H1 (cell line): ENCODE measurements around the gene RAPH1. TPM values are rescaled to one million over a fixed set of nuclear protein-coding genes. Genes with fewer than 3 reads are reported as not detected.

Experiments used
- CTCF ChIA-PET: fragments of 300-600 bp; sonication (Branson Sonifier 250); formaldehyde crosslinking; loops from one replicate; lab custom pipeline; 2021; ENCODE audit not compliant: partially characterized antibody; lab: Charles Lee
- POLR2A ChIA-PET: fragments of 300-600 bp; sonication (Branson Sonifier 250); formaldehyde crosslinking; loops from one replicate; lab custom pipeline; 2021; ENCODE audit warnings: inconsistent platforms; ENCODE audit not compliant: partially characterized antibody; lab: Charles Lee
- DNase-seq, 2 experiments: peaks; one replicate each; pipeline versions ENCODE4 v3.0.0 to v3.0.0-alpha.2; 2010 to 2022; ENCODE audit warnings: low spot score in 2 of 2, low read depth in 1 of 2, mixed read lengths in 1 of 2
- FAIRE-seq: peaks from 2 replicates; lab custom pipeline; 2011; peaks lifted over from hg19 to GRCh38; lab: Jason Lieb, UNC
- H2AFZ ChIP-seq: 2 replicates; pipeline ENCODE4 v1.8.1; 2012; ENCODE audit warnings: low read length, inconsistent platforms
- H2AK5ac ChIP-seq: 2 replicates; pipeline ENCODE4 v1.6.1; 2013; ENCODE audit warnings: low read depth, low read length
- H2BK120ac ChIP-seq: replicated peaks from 2 replicates; pipeline ENCODE3; 2013; ENCODE audit warnings: low read depth, low read length, inconsistent platforms
- H2BK12ac ChIP-seq: 2 replicates; pipeline ENCODE4 v1.6.1; 2013; ENCODE audit warnings: low read depth, low read length
- H2BK15ac ChIP-seq: 2 replicates; pipeline ENCODE4 v1.6.1; 2013; ENCODE audit warnings: low read length
- H2BK20ac ChIP-seq: 2 replicates; pipeline ENCODE4 v1.6.1; 2013; ENCODE audit warnings: low read length
- H2BK5ac ChIP-seq: 2 replicates; pipeline ENCODE4 v1.6.1; 2013; ENCODE audit warnings: low read depth, low read length
- H3K14ac ChIP-seq: 2 replicates; pipeline ENCODE4 v1.6.1; 2013; ENCODE audit warnings: inconsistent platforms; ENCODE audit not compliant: insufficient read length
- H3K18ac ChIP-seq: 2 replicates; pipeline ENCODE4 v1.6.1; 2013; ENCODE audit warnings: low read length; ENCODE audit errors: extremely low read depth
- H3K23ac ChIP-seq: 2 replicates; pipeline ENCODE4 v1.6.1; 2013; ENCODE audit warnings: inconsistent platforms; ENCODE audit not compliant: insufficient read length
- H3K23me2 ChIP-seq: 2 replicates; pipeline ENCODE4 v1.6.1; 2013; ENCODE audit warnings: low read depth, low read length
- H3K27ac ChIP-seq: 2 replicates; pipeline ENCODE4 v1.6.1; 2011; ENCODE audit warnings: low read depth, low read length, inconsistent platforms
- H3K27me3 ChIP-seq, 4 experiments: replicated peaks in 1 of 4; 1 replicate in 1 of 4; 2 replicates in 3 of 4; pipeline versions ENCODE4 v1.6.1 to v1.8.1; 2011 to 2013; ENCODE audit warnings: low read length in 3 of 4, mild to moderate bottlenecking in 3 of 4, inconsistent platforms in 2 of 4, mixed read lengths in 2 of 4, moderate library complexity in 1 of 4; ENCODE audit not compliant: control insufficient read depth in 3 of 4, insufficient read depth in 3 of 4; ENCODE audit errors: extremely low read depth in 1 of 4
- H3K36me3 ChIP-seq, 4 experiments: 2 replicates each; pipeline versions ENCODE4 v1.6.1 to v1.8.1; 2011 to 2013; ENCODE audit warnings: mild to moderate bottlenecking in 4 of 4, low read length in 3 of 4, moderate library complexity in 2 of 4, control low read depth in 1 of 4, inconsistent platforms in 1 of 4; ENCODE audit not compliant: insufficient read depth in 4 of 4, control insufficient read depth in 2 of 4
- H3K4ac ChIP-seq: replicated peaks from 2 replicates; pipeline ENCODE3; 2013; ENCODE audit warnings: low read length, low read depth, mixed read lengths, inconsistent platforms; ENCODE audit not compliant: insufficient read length
- H3K4me1 ChIP-seq, 4 experiments: replicated peaks in 1 of 4; 1 replicate in 1 of 4; 2 replicates in 3 of 4; pipeline versions ENCODE4 v1.6.1 to v1.8.1; 2011 to 2013; ENCODE audit warnings: low read length in 3 of 4, inconsistent platforms in 2 of 4, mixed read lengths in 1 of 4; ENCODE audit not compliant: insufficient read depth in 4 of 4, control insufficient read depth in 3 of 4
- H3K4me2 ChIP-seq, 2 experiments: 2 replicates each; pipeline versions ENCODE4 v1.6.1 to v1.8.1; 2011 to 2013; ENCODE audit warnings: low read depth in 2 of 2, low read length in 2 of 2, control low read depth in 1 of 2, inconsistent platforms in 1 of 2, mild to moderate bottlenecking in 1 of 2; ENCODE audit not compliant: insufficient read depth in 1 of 2
- H3K4me3 ChIP-seq, 4 experiments: fragments of 200-600, 300-600 bp in 1 of 4; sonication (generic), shearing (Covaris generic), sonication (Bioruptor Twin) in 1 of 4; 2 replicates each; pipeline versions ENCODE4 v1.5.1 to v1.8.1; 2011 to 2016; ENCODE audit warnings: low read length in 4 of 4, low read depth in 3 of 4, control low read depth in 2 of 4, inconsistent platforms in 2 of 4, mild to moderate bottlenecking in 2 of 4, mixed read lengths in 1 of 4, moderate library complexity in 1 of 4; ENCODE audit not compliant: insufficient read depth in 2 of 4; ENCODE audit errors: extremely low read depth in 1 of 4
- H3K56ac ChIP-seq: replicated peaks from 2 replicates; pipeline ENCODE3; 2013; ENCODE audit warnings: low read depth, mild to moderate bottlenecking, mixed read lengths, low read length, inconsistent platforms; ENCODE audit not compliant: insufficient read length
- H3K79me1 ChIP-seq: 2 replicates; pipeline ENCODE4 v1.6.1; 2013; ENCODE audit warnings: low read depth, low read length, control low read depth
- H3K79me2 ChIP-seq, 2 experiments: 2 replicates each; pipeline versions ENCODE4 v1.6.1 to v1.8.1; 2012 to 2013; ENCODE audit warnings: low read length in 2 of 2, mild to moderate bottlenecking in 2 of 2, inconsistent platforms in 1 of 2; ENCODE audit not compliant: insufficient read depth in 2 of 2, control insufficient read depth in 1 of 2
- H3K9ac ChIP-seq, 4 experiments: replicated peaks in 1 of 4; 1 replicate in 1 of 4; 2 replicates in 3 of 4; pipeline versions ENCODE4 v1.6.1 to v1.8.1; 2011 to 2013; ENCODE audit warnings: low read depth in 3 of 4, low read length in 3 of 4, control low read depth in 2 of 4, mild to moderate bottlenecking in 2 of 4, moderate library complexity in 2 of 4, inconsistent platforms in 1 of 4; ENCODE audit errors: extremely low read depth in 1 of 4
- H3K9me3 ChIP-seq, 2 experiments: 2 replicates each; pipeline versions ENCODE4 v1.6.1 to v1.8.1; 2012 to 2013; ENCODE audit warnings: mild to moderate bottlenecking in 2 of 2, moderate library complexity in 2 of 2, control low read depth in 1 of 2, inconsistent platforms in 1 of 2, low read depth in 1 of 2, low read length in 1 of 2, mixed read lengths in 1 of 2; ENCODE audit not compliant: insufficient read depth in 2 of 2
- H4K20me1 ChIP-seq, 2 experiments: replicated peaks in 1 of 2; 2 replicates each; pipeline versions ENCODE3 to v1.8.1; 2011 to 2013; ENCODE audit warnings: inconsistent platforms in 2 of 2, low read length in 2 of 2, mild to moderate bottlenecking in 1 of 2; ENCODE audit not compliant: insufficient read depth in 2 of 2, control insufficient read depth in 1 of 2
- H4K5ac ChIP-seq: 2 replicates; pipeline ENCODE4 v1.6.1; 2013; ENCODE audit warnings: low read length, low read depth, mixed read lengths, inconsistent platforms; ENCODE audit not compliant: insufficient read length
- H4K8ac ChIP-seq: 2 replicates; pipeline ENCODE4 v1.8.0; 2013; ENCODE audit warnings: mild to moderate bottlenecking, moderate library complexity, low read length, inconsistent platforms; ENCODE audit not compliant: insufficient read depth; ENCODE audit errors: extremely low read depth
- H4K91ac ChIP-seq: replicated peaks from 2 replicates; pipeline ENCODE3; 2013; ENCODE audit warnings: low read length, mixed read lengths, inconsistent platforms; ENCODE audit not compliant: insufficient read length
- BACH1 ChIP-seq: IDR thresholded peaks from 2 replicates; pipeline ENCODE4 v1.6.1; 2012; ENCODE audit warnings: low read length, improper control_type of control experiment
- EP300 ChIP-seq, 2 experiments: IDR thresholded peaks; 1 replicate in 1 of 2; 2 replicates in 1 of 2; pipeline ENCODE4 v1.6.1; 2011 to 2012; ENCODE audit warnings: low read depth in 2 of 2, low read length in 2 of 2, mild to moderate bottlenecking in 2 of 2, borderline replicate concordance in 1 of 2, inconsistent platforms in 1 of 2, moderate library complexity in 1 of 2
- KDM4A ChIP-seq: IDR thresholded peaks from one replicate; pipeline ENCODE4 v1.7.1; 2012; ENCODE audit warnings: low read depth, mild to moderate bottlenecking, moderate library complexity, low read length, inconsistent platforms; ENCODE audit not compliant: severe bottlenecking
- NRF1 ChIP-seq: IDR thresholded peaks from 2 replicates; pipeline ENCODE4 v1.6.1; 2011; ENCODE audit warnings: mild to moderate bottlenecking, low read depth, low read length, improper control_type of control experiment
- RAD21 ChIP-seq, 2 experiments: IDR thresholded peaks in 1 of 2; conservative IDR thresholded peaks in 1 of 2; 2 replicates each; pipeline ENCODE4 v1.6.1; 2011; ENCODE audit warnings: low read depth in 2 of 2, low read length in 2 of 2, improper control_type of control experiment in 1 of 2, inconsistent platforms in 1 of 2, mild to moderate bottlenecking in 1 of 2, moderate library complexity in 1 of 2
- SAP30 ChIP-seq: fragments of 300-600 bp; sonication (generic); IDR thresholded peaks from 2 replicates; pipeline ENCODE4 v1.7.1; 2012; ENCODE audit warnings: low read length, moderate library complexity, mild to moderate bottlenecking, inconsistent platforms; ENCODE audit not compliant: insufficient read depth, insufficient replicate concordance
- SIRT6 ChIP-seq: IDR thresholded peaks from one replicate; pipeline ENCODE4 v1.7.1; 2012; ENCODE audit warnings: low read length, inconsistent platforms
- SRF ChIP-seq: IDR thresholded peaks from 2 replicates; pipeline ENCODE4 v1.6.1; 2011; ENCODE audit warnings: mild to moderate bottlenecking, low read depth, low read length, moderate library complexity
- YY1 ChIP-seq: IDR thresholded peaks from 2 replicates; pipeline ENCODE4 v1.6.1; 2011; ENCODE audit warnings: low read depth, mild to moderate bottlenecking, low read length
- WGBS, 2 experiments: shearing (Covaris generic) in 1 of 2; methylation state at CpG; one replicate each; pipeline versions ENCODE4 v1.1.6 to v1.1.7; 2013 to 2015; ENCODE audit warnings: low lambda C conversion rate in 2 of 2, mixed read lengths in 2 of 2, inconsistent platforms in 1 of 2, low coverage in 1 of 2, missing lambda C conversion rate in 1 of 2; ENCODE audit not compliant: insufficient replicate concordance in 2 of 2, insufficient coverage in 1 of 2, insufficient read length in 1 of 2; ENCODE audit errors: extremely low coverage in 1 of 2, missing lambda C conversion rate in 1 of 2; 5-methylcytosine and 5-hydroxymethylcytosine counted together
- polyA plus RNA-seq, 7 experiments: library from polyadenylated mRNA; depleted of rRNA in 3 of 7; stranded (reverse) in 5 of 7; unstranded in 2 of 7; fragments of >200 nt in 5 of 7; fragments of 200-250 nt in 2 of 7; gene quantifications; 1 replicate in 5 of 7; 2 replicates in 1 of 7; 4 replicates in 1 of 7; pipeline versions ENCODE4 v1.2.1 to v1.2.3, GENCODE V29; 2011 to 2013; ENCODE audit warnings: missing spikeins in 2 of 7, mixed read lengths in 2 of 7
- total RNA-seq: library from RNA; stranded (reverse); fragmentation: NEBNext Ultra II Directional; extraction: Animal tissue kit (Norgen Biotek cat#: 25700); gene quantifications from 2 replicates; pipeline ENCODE4 v1.2.1, GENCODE V29; 2021

RAPH1 gene
- total and polyA plus RNA-seq, 2 of the 8 experiments (the other 6 are each of a cell fraction or from before 2014, with no cell fraction given) = 3.8 to 27.4 TPM

DNA sequence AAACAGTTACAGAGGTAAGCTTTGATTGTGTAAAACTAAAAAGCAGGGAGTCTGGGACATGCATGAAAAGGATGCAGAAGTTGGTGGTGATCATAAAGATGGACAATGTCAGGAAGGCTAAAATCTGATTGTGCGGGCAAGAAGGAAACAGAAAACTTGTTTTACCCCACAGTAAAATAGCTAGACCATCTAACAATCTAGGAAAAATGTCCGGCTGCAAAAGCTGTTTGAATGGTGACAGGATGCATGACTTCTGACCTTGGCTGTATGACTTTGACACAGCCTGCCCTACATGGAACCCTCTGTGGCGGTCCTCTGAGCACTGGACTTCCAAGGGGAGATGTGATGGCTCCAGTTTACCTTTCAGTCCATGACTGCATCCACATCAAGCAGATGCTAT, 93.6 kb downstream of the RAPH1 start:
- H2BK120ac ChIP-seq = no peak overlapping the region
- no peak overlapping the region for H2BK5ac ChIP-seq
- peaks cover 3 to 30% (median 13%) of the 10 kb centered on the region in 4 experiments; a peak in 7 of 8 replicates for H3K36me3 ChIP-seq
- no peak overlapping the region for H2AK5ac ChIP-seq
- H2AFZ ChIP-seq = no peak overlapping the region
- H4K8ac ChIP-seq = no peak overlapping the region; the same call in 1 of the 2 replicates
- no peaks in the 10 kb centered on the region for H3K79me2 ChIP-seq
- H3K9ac ChIP-seq = no peak overlapping the region
- H4K20me1 ChIP-seq = peaks cover 0 to 8% of the 10 kb centered on the region in 2 experiments
- H4K91ac ChIP-seq = no peak overlapping the region
- no peaks in the 10 kb centered on the region for H3K27me3 ChIP-seq
- no peak overlapping the region for H3K56ac ChIP-seq
- no peak overlapping the region for H2BK12ac ChIP-seq
- H2BK20ac ChIP-seq = no peak overlapping the region
- H3K9me3 ChIP-seq = no peaks in the 10 kb centered on the region
- DNase-seq (no peak), FAIRE-seq (no peak)
- no peak overlapping the region for H3K27ac ChIP-seq
- H3K79me1 ChIP-seq = no peaks in the 10 kb centered on the region
- H3K18ac ChIP-seq = no peak overlapping the region
- H3K4me1 ChIP-seq = no peaks in the 10 kb centered on the region; a peak in 1 of 7 replicates
- no peak overlapping the region for H3K23ac ChIP-seq
- no peak overlapping the region for H3K4me3 ChIP-seq
- no peak overlapping the region for H3K4me2 ChIP-seq
- WGBS, 2 experiments = 84% methylated on average over 3 of the region's 3 CpGs; no CpG with 5 or more reads in 1 of the 2 experiments
- H3K4ac ChIP-seq = no peak overlapping the region
- POLR2A ChIA-PET = no interaction called here
- TF ChIP-seq YY1 (no peak), SRF (no peak), NRF1 (no peak), BACH1 (no peak), EP300 (IDR thresholded peaks at IDR 0.05; ENCODE audit: borderline replicate concordance in 1 of 2, low read depth in 2 of 2, low read length in 2 of 2) (no peak), SAP30 (no peak), SIRT6 (no peak), KDM4A (no peak), RAD21 (IDR thresholded peaks at IDR 0.05 in 1 of 2, conservative IDR thresholded peaks at IDR 0.05 in 1 of 2; ENCODE audit: low read depth in 2 of 2, low read length in 2 of 2) (no peak)
- H2BK15ac ChIP-seq = no peak overlapping the region
- no peaks in the 10 kb centered on the region for H3K23me2 ChIP-seq
- no peak overlapping the region for H3K14ac ChIP-seq
- CTCF ChIA-PET = interaction anchor here (0.7 to 1.1 kb wide), 3 partner anchors 13 to 46 kb away, joined by 3 to 4 read pairs (median 3); no protein-coding TSS in a partner anchor
- no peak overlapping the region for H4K5ac ChIP-seq
